Measurements from ENCODE around the gene NOX3. TPM values are rescaled to one million over a fixed set of nuclear protein-coding genes. Genes with fewer than 3 reads are reported as not detected.

NOX3 gene
- total and polyA plus RNA-seq, 2 of the 8 experiments (the other 6 are each of a cell fraction or from before 2014, with no cell fraction given), result not detected

DNA sequence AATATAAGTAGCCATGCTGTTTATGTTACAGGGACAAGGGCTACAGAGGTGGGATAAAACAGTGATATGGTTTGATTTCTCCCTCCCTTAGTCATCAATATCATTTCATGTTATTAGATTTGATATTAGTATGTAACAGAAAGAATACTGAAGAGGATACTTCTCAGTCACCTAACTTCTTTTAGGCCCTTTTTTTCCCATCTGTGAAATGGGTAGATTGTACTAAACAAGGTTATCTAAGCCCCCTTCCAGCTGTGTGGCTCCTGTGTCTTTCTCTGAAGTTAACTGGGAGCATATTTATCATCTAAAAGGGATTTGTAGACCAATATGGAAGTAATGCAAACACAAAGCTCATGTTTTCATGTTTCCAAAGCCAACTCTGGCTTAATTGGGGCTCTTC is 7.7 kb downstream of the NOX3 start:
- Histone ChIP-seq H3K79me2 (ENCODE audit: control insufficient read depth in 1 of 2, insufficient read depth in 2 of 2, low read length in 2 of 2) (no peaks in the 10 kb centered on the region), H2AK5ac (ENCODE audit: low read depth, low read length) (no peak overlapping the region), H2BK12ac (ENCODE audit: low read depth, low read length) (no peak overlapping the region), H4K5ac (ENCODE audit: insufficient read length, low read depth, low read length) (no peak overlapping the region), H2BK120ac (replicated peaks; ENCODE audit: low read depth, low read length) (no peak overlapping the region), H3K79me1 (ENCODE audit: low read depth, low read length) (no peaks in the 10 kb centered on the region), H4K20me1 (replicated peaks in 1 of 2; ENCODE audit: control insufficient read depth in 1 of 2, insufficient read depth in 2 of 2, low read length in 2 of 2) (no peaks in the 10 kb centered on the region), H3K36me3 (ENCODE audit: control insufficient read depth in 2 of 4, insufficient read depth in 4 of 4, low read length in 3 of 4) (no peaks in the 10 kb centered on the region), H2BK5ac (ENCODE audit: low read depth, low read length) (no peak overlapping the region), H3K4ac (replicated peaks; ENCODE audit: insufficient read length, low read depth, low read length) (no peak overlapping the region), H3K56ac (replicated peaks; ENCODE audit: insufficient read length, low read depth, low read length) (no peak overlapping the region), H3K4me2 (ENCODE audit: insufficient read depth in 1 of 2, low read depth in 2 of 2, low read length in 2 of 2) (no peak overlapping the region), H4K8ac (ENCODE audit: extremely low read depth, insufficient read depth, low read length) (no peak overlapping the region), H3K18ac (ENCODE audit: extremely low read depth, low read length) (no peak overlapping the region), H3K4me1 (replicated peaks in 1 of 4; ENCODE audit: control insufficient read depth in 3 of 4, insufficient read depth in 4 of 4, low read length in 3 of 4) (peaks cover 0 to 12% (median 3%) of the 10 kb centered on the region in 4 experiments; a peak in 3 of 7 replicates), H2AFZ (ENCODE audit: low read length) (no peak overlapping the region), H4K91ac (replicated peaks; ENCODE audit: insufficient read length, low read length) (no peak overlapping the region), H2BK20ac (ENCODE audit: low read length) (no peak overlapping the region), H3K9me3 (ENCODE audit: insufficient read depth in 2 of 2, low read depth in 1 of 2, low read length in 1 of 2) (no peaks in the 10 kb centered on the region), H3K23me2 (ENCODE audit: low read depth, low read length) (no peaks in the 10 kb centered on the region), H3K23ac (ENCODE audit: insufficient read length) (no peak overlapping the region), H3K27me3 (replicated peaks in 1 of 4; ENCODE audit: control insufficient read depth in 3 of 4, extremely low read depth in 1 of 4, insufficient read depth in 3 of 4, low read length in 3 of 4) (no peaks in the 10 kb centered on the region), H3K4me3 (ENCODE audit: extremely low read depth in 1 of 4, insufficient read depth in 2 of 4, low read depth in 3 of 4, low read length in 4 of 4) (no peak overlapping the region), H3K27ac (ENCODE audit: low read depth, low read length) (no peak overlapping the region), H3K14ac (ENCODE audit: insufficient read length) (no peak overlapping the region), H2BK15ac (ENCODE audit: low read length) (no peak overlapping the region), H3K9ac (replicated peaks in 1 of 4; ENCODE audit: extremely low read depth in 1 of 4, low read depth in 3 of 4, low read length in 3 of 4) (no peak overlapping the region)
- FAIRE-seq (no peak), DNase-seq (ENCODE audit: low read depth in 1 of 2, low spot score in 2 of 2) (no peak)
- POLR2A ChIA-PET (ENCODE audit: partially characterized antibody), result interaction anchor here (0.7 to 1.3 kb wide), 2 partner anchors 22 to 422 kb away, joined by 4 to 5 read pairs; no protein-coding TSS in a partner anchor
- TF ChIP-seq GTF2F1 (IDR thresholded peaks at IDR 0.05; ENCODE audit: borderline replicate concordance, low read depth, low read length) (no peak), KDM1A (IDR thresholded peaks at IDR 0.05; ENCODE audit: borderline replicate concordance, low read length) (peak; percentile 73)
- CTCF ChIA-PET (ENCODE audit: partially characterized antibody), result interaction anchor here (0.9 to 2.0 kb wide), 4 partner anchors 9 to 114 kb away, joined by 3 to 6 read pairs (median 4); no protein-coding TSS in a partner anchor
